ENCODE results near the gene ESM1. TPM values are rescaled to one million over a fixed set of nuclear protein-coding genes. Genes with fewer than 3 reads are reported as not detected.
"Not testable (repeated sequence)": the region's sequence is repeated elsewhere in the genome, so short reads cannot be mapped to it uniquely, and the experiment has no call there.

ESM1 gene
- polyA plus RNA-seq, 1 donor from 2014 or later: not detected

- Histone ChIP-seq H3K9me2 (ENCODE audit: insufficient read depth, low read length) (no peaks in the 10 kb centered on the region), H3K36me3 (ENCODE audit: insufficient read depth, low read length) (no peaks in the 10 kb centered on the region), H4K20me1 (ENCODE audit: insufficient read depth) (no peaks in the 10 kb centered on the region), H3K79me2 (replicated peaks; ENCODE audit: insufficient read depth, low read length) (no peaks in the 10 kb centered on the region), H3K27ac (ENCODE audit: low read length) (no peak overlapping the region), H3K4me3 (ENCODE audit: low read length) (no peak overlapping the region), H3F3A (ENCODE audit: insufficient read depth, low read length, poor library complexity, severe bottlenecking) (no peaks in the 10 kb centered on the region), H3K27me3 (ENCODE audit: insufficient read depth, low read depth, low read length) (no peaks in the 10 kb centered on the region), H3K9me3 (ENCODE audit: low read length) (no peaks in the 10 kb centered on the region), H3K9ac (ENCODE audit: low read length) (no peak overlapping the region), H2AFZ (ENCODE audit: low read depth, low read length) (no peak overlapping the region), H3K4me2 (ENCODE audit: low read length) (no peak overlapping the region)
- TF ChIP-seq REST (IDR thresholded peaks at IDR 0.05; ENCODE audit: borderline replicate concordance): no peak
- no peak for TF ChIP-seq MXI1 (conservative IDR thresholded peaks at IDR 0.05; ENCODE audit: poor library complexity, severe bottlenecking)
- TF ChIP-seq RAD21 (conservative IDR thresholded peaks at IDR 0.05): no peak
- no peak for TF ChIP-seq SMC3 (conservative IDR thresholded peaks at IDR 0.05; ENCODE audit: poor library complexity)
- TF ChIP-seq EZH2 (IDR thresholded peaks at IDR 0.05; ENCODE audit: borderline replicate concordance, insufficient read depth, low read length, poor library complexity, severe bottlenecking): no peak
- TF ChIP-seq POLR2AphosphoS5 (IDR thresholded peaks at IDR 0.05): no peak
- no peak for TF ChIP-seq TAF1 (IDR thresholded peaks at IDR 0.05; ENCODE audit: low read depth)
- TF ChIP-seq EP300 (conservative IDR thresholded peaks at IDR 0.05; ENCODE audit: poor library complexity, severe bottlenecking): no peak
- no peak for TF ChIP-seq CTCF (IDR thresholded peaks at IDR 0.05; ENCODE audit: poor library complexity, severe bottlenecking)
Observed at GRCh38 chr5:55004729-55005128, 19.3 kb upstream of the ESM1 start.

- Histone ChIP-seq H3K9me2 (ENCODE audit: insufficient read depth, low read length) (no peaks in the 10 kb centered on the region), H3K79me2 (replicated peaks; ENCODE audit: insufficient read depth, low read length) (no peaks in the 10 kb centered on the region), H3K4me2 (ENCODE audit: low read length) (no peak overlapping the region), H4K20me1 (ENCODE audit: insufficient read depth) (no peaks in the 10 kb centered on the region), H3K4me3 (ENCODE audit: low read length) (no peak overlapping the region), H3K9me3 (ENCODE audit: low read length) (no peaks in the 10 kb centered on the region), H2AFZ (ENCODE audit: low read depth, low read length) (no peak overlapping the region), H3K9ac (ENCODE audit: low read length) (no peak overlapping the region), H3F3A (ENCODE audit: insufficient read depth, low read length, poor library complexity, severe bottlenecking) (no peaks in the 10 kb centered on the region), H3K36me3 (ENCODE audit: insufficient read depth, low read length) (no peaks in the 10 kb centered on the region), H3K27ac (ENCODE audit: low read length) (no peak overlapping the region), H3K27me3 (ENCODE audit: insufficient read depth, low read depth, low read length) (no peaks in the 10 kb centered on the region)
- no peak for TF ChIP-seq RAD21 (conservative IDR thresholded peaks at IDR 0.05)
- no peak for TF ChIP-seq TAF1 (IDR thresholded peaks at IDR 0.05; ENCODE audit: low read depth)
- no peak for TF ChIP-seq CTCF (IDR thresholded peaks at IDR 0.05; ENCODE audit: poor library complexity, severe bottlenecking)
- TF ChIP-seq EP300 (conservative IDR thresholded peaks at IDR 0.05; ENCODE audit: poor library complexity, severe bottlenecking): no peak
- no peak for TF ChIP-seq EZH2 (IDR thresholded peaks at IDR 0.05; ENCODE audit: borderline replicate concordance, insufficient read depth, low read length, poor library complexity, severe bottlenecking)
- no peak for TF ChIP-seq MXI1 (conservative IDR thresholded peaks at IDR 0.05; ENCODE audit: poor library complexity, severe bottlenecking)
- TF ChIP-seq POLR2AphosphoS5 (IDR thresholded peaks at IDR 0.05): no peak
- TF ChIP-seq SMC3 (conservative IDR thresholded peaks at IDR 0.05; ENCODE audit: poor library complexity): no peak
- no peak for TF ChIP-seq REST (IDR thresholded peaks at IDR 0.05; ENCODE audit: borderline replicate concordance)
Observed at GRCh38 chr5:55003432-55004065, 18.2 kb upstream of the ESM1 start.

GRCh38 chr5:55002166-55002565 is 16.8 kb upstream of the ESM1 start:
- not testable (repeated sequence) for H3K4me2 ChIP-seq (ENCODE audit: low read length); H3K4me3 ChIP-seq (ENCODE audit: low read length); H2AFZ ChIP-seq (ENCODE audit: low read depth, low read length); H3K27me3 ChIP-seq (ENCODE audit: insufficient read depth, low read depth, low read length); H3K9me2 ChIP-seq (ENCODE audit: insufficient read depth, low read length); H3K79me2 ChIP-seq (replicated peaks; ENCODE audit: insufficient read depth, low read length); H3K9ac ChIP-seq (ENCODE audit: low read length); H3K9me3 ChIP-seq (ENCODE audit: low read length); H3K36me3 ChIP-seq (ENCODE audit: insufficient read depth, low read length); H3F3A ChIP-seq (ENCODE audit: insufficient read depth, low read length, poor library complexity, severe bottlenecking); H4K20me1 ChIP-seq (ENCODE audit: insufficient read depth); H3K27ac ChIP-seq (ENCODE audit: low read length)
